EH (cell line): Measurements from ENCODE around the gene GLTP.

Experiments used
- DNase-seq: peaks from one replicate; pipeline ENCODE4 v3.0.0-alpha.2; 2015; ENCODE audit warnings: low read depth

Gene GLTP

DNA sequence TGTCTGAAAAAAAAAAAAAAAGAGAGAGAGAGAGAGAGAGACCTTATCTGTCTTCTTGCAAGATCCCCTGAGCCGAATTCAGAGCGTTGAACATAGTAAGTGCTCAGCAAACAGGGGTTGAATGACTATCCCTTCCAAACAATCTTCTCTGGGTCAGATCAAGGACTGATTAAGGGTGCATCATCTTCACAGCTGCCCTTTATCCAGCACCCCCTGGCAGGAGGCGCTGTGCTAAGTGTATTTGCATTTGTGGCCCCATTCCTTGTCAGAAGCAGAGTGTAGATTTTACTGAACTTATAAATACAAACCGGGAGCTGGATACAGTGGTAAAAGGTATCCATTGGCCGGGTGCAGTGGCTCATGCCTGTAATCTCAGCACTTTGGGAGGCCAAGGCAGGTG is 38.3 kb downstream of the GLTP start:
- no peak for DNase-seq

DNA sequence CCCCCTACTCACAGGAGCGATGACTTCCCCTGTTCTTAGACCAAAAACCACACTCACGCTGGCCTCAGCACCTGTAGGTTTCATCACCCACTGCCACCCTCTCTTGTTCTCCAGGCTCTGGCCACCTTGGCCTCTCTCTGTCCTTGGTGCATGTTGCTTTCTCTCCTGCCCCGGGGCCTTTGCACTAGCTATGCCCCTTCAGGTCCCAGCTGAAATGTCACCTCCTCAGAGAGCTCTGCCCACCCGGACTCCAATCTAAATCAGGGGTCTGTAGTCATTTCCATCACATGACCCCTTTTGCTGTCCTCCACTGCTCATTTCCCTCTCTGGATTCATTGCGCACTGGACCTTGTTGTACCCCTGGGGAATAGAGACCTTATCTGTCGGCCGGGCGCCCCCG is 39.0 kb downstream of the GLTP start:
- DNase-seq: no peak

DNA sequence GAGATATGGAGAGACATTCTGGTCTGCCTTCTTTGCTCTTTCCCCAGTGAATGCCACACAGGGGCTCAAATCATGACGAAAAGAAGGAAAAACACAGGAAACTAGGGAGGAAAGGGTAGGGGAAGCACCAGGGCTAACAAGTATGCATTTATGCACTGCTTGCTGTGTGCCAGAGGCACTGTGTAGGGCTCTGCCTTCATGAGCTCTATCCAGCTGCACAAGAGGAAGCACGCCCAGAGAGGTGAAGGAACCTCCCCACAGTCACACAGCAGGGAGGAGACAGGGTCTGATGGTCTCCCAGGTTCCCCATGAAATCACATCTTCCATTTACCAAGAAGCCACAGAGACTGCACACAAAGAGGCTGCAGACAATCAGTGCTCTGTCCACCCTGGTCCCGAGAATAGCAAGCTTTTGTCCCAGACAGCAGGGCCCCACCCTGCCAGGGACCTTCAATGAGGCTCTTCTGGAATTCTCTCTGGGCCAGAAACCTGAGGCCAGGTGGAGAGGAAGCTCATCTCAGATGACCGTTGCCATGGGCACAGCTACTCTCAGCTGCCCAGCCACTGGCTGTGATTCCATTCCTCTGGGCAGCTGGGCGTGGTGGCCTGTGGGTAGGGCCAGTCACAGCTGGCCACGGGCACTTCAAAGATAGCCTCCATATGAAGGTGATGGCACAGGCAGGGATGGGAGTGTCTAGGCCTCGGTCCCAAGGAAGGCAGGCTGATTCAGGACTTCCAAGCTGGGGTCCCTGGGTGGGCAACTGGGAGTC is 39.9 kb downstream of the GLTP start:
- no peak for DNase-seq

GRCh38 chr12:109839444-109839843 is 40.9 kb downstream of the GLTP start:
- no peak for DNase-seq

DNA sequence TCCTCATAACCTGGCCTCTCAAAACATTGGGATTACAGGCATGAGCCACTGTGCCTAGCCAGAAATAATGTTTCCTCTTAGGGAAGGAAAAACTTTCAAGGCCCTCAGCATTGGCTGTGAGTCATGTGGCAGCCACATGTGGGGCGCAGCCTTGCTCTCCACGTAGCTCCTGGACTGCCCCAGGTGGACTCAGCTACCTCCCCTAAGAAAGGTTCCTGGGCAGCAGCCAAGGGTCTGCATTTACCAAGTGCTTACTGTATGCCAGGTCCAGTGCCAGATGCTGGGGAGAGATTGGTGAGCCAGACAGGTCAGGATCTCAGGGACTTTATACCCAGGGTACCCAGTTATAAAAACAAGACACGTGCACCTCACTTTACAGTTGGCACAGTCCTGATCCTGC is 43.4 kb downstream of the GLTP start:
- peak; percentile 50 for DNase-seq

- DNase-seq: no peak
Observed at GRCh38 chr12:109835827-109836226, 44.5 kb downstream of the GLTP start.

- DNase-seq: peak; percentile 67
Observed at GRCh38 chr12:109833307-109834189, 46.8 kb downstream of the GLTP start, which contains the start of gene TRPV4. Gene TRPV4, minus strand, starts transcription at chr12:109833398. Its CDS starts 18,602 bp downstream, at chr12:109814796.

- peak; percentile 11 for DNase-seq
Observed at GRCh38 chr12:109832541-109833306, 47.6 kb downstream of the GLTP start.

- DNase-seq: no peak
Observed at GRCh38 chr12:109831929-109832328, 48.4 kb downstream of the GLTP start.

DNA sequence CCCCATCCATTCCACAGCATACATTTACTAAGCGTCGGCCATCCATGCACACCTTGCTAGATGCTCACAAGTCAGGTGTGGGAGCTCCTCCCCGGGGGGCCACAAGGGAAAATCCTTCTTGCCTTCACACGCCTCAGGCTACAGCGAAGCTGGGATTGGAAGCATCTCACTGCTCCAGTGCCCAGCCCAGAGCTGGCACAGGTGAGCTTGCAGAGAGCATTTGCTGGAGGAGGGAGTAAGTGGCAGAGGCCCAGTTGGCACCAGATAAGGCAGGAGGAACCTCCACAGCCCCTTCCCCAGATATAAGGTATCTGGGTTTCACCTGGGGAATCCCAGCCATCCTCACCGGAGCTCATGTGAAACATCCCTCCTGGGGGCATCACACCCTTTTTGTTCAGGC is 49.0 kb downstream of the GLTP start:
- no peak for DNase-seq

DNA sequence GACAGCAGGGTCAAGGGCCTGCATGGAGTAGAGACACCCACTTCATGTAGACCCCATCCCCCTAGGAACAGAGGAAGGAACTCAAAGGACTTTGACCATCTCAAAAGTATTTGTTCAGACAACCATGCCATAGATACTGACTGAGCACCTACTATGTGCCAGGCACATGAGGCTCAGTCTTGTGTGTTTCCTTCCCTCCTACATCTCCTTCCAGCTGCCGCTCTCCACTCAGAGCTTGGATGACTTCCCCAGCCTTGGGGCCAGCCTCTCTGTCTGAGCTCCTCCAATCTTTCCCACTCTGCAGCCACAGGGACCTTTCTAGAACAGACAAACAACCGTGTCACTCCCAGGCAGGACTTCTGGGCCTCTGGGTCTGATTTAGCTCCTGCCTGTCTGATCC is 49.6 kb downstream of the GLTP start:
- no peak for DNase-seq

DNA sequence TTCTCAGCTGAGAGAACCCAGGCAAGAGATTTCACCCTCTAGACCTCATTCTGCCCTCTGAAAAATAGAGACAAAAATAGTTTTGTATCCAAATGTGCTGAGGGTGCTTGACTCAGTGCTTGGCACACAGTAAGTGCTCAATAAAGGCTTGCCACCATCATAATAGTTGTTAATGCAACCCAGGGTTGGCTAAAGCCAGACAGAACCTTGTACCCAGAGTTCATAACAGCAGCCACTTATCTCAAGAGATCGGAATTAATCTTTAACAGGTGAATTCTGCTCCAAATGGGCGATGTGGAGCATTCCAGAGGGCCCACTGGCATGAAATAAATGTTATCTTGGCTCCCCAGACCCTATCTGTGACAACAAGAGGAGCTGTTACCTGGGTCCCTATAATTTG is 50.1 kb downstream of the GLTP start:
- no peak for DNase-seq

DNA sequence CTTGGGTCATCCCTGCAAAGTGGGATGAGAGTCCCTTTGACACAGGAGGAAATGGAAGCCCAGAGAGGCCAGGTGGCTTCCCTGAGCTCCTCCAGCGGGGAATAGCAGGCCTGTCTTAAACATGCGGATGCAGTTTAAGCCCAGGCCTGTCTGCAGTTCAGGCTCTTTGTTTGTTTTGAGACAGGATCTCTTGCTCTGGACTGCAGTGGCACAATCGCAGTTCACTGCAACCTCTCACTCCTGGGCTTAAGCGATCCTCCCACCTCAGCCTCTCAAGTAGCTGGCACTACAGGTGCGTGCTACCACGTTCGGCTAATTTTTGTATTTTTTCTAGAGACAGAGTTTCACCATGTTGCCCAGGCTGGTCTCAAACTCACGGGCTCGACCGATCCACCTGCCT is 50.7 kb downstream of the GLTP start:
- no peak for DNase-seq

DNA sequence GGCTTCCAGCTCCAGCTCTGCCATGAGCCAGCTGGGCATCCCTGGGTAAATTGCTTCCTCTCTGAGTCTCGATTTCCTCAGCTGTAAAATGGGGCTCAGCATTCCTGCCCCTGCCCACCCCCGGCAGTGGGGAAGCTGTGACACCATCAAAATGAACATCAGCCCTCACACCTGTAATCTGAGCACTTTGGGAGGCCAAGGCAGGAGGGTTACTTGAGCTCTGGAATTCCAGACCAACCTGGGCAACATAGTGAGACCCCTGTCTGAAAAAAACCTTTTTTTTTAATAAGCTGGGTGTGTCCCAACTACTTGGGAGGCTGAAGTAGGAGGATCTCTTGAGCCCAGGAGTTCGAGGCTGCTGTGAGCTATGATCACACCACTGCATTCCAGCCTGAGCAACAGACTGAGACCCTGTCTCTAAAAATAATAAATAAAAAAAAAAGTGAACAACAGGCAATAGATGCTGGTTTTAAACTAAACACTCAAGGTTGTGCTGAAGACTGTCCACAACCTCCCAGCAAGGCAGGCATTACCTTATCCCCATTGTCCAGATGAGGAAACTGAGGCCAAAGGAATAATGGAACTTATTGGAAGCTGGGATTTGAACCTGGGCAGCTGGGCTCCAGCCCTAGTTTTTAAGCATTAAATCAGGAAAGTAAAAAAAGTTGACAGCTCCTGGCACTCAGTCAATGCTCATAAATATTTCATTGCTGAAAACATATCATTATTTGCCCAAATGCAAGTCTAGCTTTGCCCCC is 51.4 kb downstream of the GLTP start:
- DNase-seq: no peak

DNA sequence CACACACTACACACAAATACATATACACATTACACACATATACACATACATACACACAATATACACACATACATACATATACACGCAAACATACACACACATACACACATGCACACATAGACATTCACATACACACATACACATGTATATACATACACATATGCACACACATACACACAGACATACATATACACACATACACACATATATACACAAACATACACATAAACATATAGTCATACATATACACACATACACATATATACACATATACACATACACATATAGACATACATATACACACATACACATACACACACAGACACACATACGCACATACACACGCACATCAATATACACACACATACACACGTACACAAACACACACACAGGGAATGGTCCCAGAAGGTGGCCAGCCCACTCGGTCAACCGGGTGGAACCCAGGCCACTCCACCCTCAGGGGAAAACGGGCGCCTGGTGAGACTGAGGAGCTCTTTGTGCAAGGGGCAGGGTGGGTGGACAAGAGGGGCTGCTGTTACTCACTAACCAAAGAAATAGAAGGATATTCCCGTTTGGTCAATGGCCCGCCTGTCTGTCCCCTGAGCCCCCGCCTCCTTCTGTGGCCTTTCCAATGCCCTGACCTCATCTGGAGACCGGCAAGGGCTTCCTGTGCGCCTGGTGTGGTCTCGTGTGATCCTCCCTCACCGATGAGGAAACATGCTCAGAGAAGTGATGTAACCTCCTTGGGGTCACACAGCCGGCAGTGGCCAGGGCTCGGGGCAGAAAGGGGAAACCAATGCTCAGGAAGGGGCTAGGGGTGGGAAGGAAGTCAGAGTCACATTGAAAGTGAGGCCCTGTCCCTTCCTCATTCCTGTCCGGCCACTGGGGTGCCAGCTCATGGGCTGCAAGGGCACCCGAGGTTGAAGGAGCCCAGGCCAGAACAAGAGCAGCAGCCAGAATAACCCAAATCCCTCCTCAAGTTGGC is 52.5 kb downstream of the GLTP start:
- no peak for DNase-seq

DNA sequence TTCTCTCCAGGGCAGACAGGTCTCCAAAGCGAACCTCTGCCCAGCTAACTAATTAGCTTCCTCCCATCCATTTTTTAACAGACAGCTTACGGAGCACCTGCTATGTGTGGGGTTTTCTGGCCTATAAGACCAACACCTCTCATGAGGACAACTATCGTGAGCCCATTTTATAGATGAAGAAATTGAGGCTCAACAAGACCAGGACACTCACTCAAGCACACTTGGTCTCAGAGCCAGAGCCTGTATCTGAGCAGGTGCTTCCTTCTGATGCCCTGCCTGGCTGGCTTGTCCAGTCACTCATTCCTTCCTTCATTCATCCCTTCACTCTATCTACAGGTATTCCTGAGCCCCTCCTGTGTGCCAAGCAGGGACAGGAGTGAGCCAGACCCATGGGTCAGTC is 53.3 kb downstream of the GLTP start:
- DNase-seq: no peak

DNA sequence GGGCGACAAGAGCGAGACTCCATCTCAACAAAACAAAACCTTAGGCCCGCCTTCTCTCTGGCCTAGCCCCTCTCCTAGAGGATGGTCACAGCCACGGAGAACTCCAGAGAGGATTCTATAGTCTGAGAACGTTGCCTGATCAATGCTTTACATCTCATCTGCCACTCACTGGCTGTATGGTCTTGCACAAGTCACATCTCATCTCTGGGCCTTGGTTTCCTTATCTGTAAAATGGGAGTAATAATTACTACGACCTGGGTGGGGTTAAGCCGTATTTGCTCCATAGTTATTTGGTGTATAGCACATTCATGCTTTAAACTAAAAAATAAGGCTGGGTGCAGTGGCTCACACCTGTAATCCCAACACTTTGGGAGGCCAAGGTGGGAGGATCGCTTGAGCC is 55.6 kb downstream of the GLTP start:
- no peak for DNase-seq

GRCh38 chr12:109822951-109823411 is 57.4 kb downstream of the GLTP start:
- no peak for DNase-seq

- no peak for DNase-seq
Observed at GRCh38 chr12:109822416-109822815, 57.9 kb downstream of the GLTP start.

- DNase-seq: no peak
Observed at GRCh38 chr12:109821968-109822367, 58.4 kb downstream of the GLTP start.
